HepG2 (cell line): ENCODE measurements around the gene ERBB3. TPM values are rescaled to one million over a fixed set of nuclear protein-coding genes. Genes with fewer than 3 reads are reported as not detected.

ENCODE experiments used
- CBX2 ChIP-seq, 2 experiments: fragments of 200-600 bp in 1 of 2; sonication (generic); formaldehyde crosslinking in 1 of 2; IDR thresholded peaks; 2 replicates each; pipeline versions ENCODE4 v1.7.0 to v1.8.1; 2018 to 2022; ENCODE audit warnings: low read depth in 2 of 2, low read length in 1 of 2, mild to moderate bottlenecking in 1 of 2, missing genetic modification reagents in 1 of 2
- CSRNP1 ChIP-seq: sonication (generic); formaldehyde crosslinking; IDR thresholded peaks from 2 replicates; pipeline ENCODE4 v1.8.1; 2023; ENCODE audit warnings: mild to moderate bottlenecking, missing genetic modification reagents
- JDP2 ChIP-seq: sonication (generic); formaldehyde crosslinking; IDR thresholded peaks from 2 replicates; pipeline ENCODE4 v1.8.1; 2022; ENCODE audit warnings: missing genetic modification reagents, borderline replicate concordance
- MTF2 ChIP-seq: sonication (generic); formaldehyde crosslinking; IDR thresholded peaks from 2 replicates; pipeline ENCODE4 v1.5.0; 2020; ENCODE audit warnings: missing genetic modification reagents, borderline replicate concordance
- MXD3 ChIP-seq: IDR thresholded peaks from 2 replicates; pipeline ENCODE4 v1.6.1; 2016; ENCODE audit warnings: mild to moderate bottlenecking, missing biosample characterization, missing genetic modification reagents
- MZF1 ChIP-seq: sonication (generic); formaldehyde crosslinking; IDR thresholded peaks from 2 replicates; pipeline ENCODE4 v1.8.1; 2023; ENCODE audit warnings: mild to moderate bottlenecking, missing genetic modification reagents, borderline replicate concordance
- PBX3 ChIP-seq: sonication (generic); formaldehyde crosslinking; IDR thresholded peaks from 2 replicates; pipeline ENCODE4 v1.8.1; 2023; ENCODE audit warnings: missing genetic modification reagents, inconsistent platforms, borderline replicate concordance
- PLSCR1 ChIP-seq: sonication (generic); formaldehyde crosslinking; IDR thresholded peaks from 2 replicates; pipeline ENCODE4 v1.5.0; 2020; ENCODE audit warnings: missing genetic modification reagents, mild to moderate bottlenecking, borderline replicate concordance
- PPARG ChIP-seq: conservative IDR thresholded peaks from 2 replicates; pipeline ENCODE4 v1.6.1; 2016; ENCODE audit warnings: missing biosample characterization, missing genetic modification reagents
- RBM39 ChIP-seq: fragments of 200-400 bp; formaldehyde crosslinking; IDR thresholded peaks from one replicate; pipeline ENCODE4 v1.6.1; 2018; ENCODE audit warnings: antibody characterized with exemption, mild to moderate bottlenecking, low read depth, low read length; ENCODE audit not compliant: poor library complexity, severe bottlenecking
- ZBTB25 ChIP-seq: IDR thresholded peaks from 2 replicates; pipeline ENCODE4 v1.6.1; 2018; ENCODE audit warnings: missing genetic modification reagents
- ZC3H4 ChIP-seq: sonication (generic); formaldehyde crosslinking; IDR thresholded peaks from 2 replicates; pipeline ENCODE4 v1.4.0; 2020; ENCODE audit warnings: missing genetic modification reagents, borderline replicate concordance
- ZKSCAN5 ChIP-seq: sonication (generic); formaldehyde crosslinking; IDR thresholded peaks from 2 replicates; pipeline ENCODE4 v1.5.1; 2020; ENCODE audit warnings: mild to moderate bottlenecking, missing genetic modification reagents
- ZNF230 ChIP-seq: sonication (generic); formaldehyde crosslinking; IDR thresholded peaks from 2 replicates; pipeline ENCODE4 v1.4.0; 2020; ENCODE audit warnings: mild to moderate bottlenecking, missing genetic modification reagents
- ZNF256 ChIP-seq: sonication (generic); formaldehyde crosslinking; conservative IDR thresholded peaks from 2 replicates; pipeline ENCODE4 v1.4.0; 2020; ENCODE audit warnings: missing genetic modification reagents
- ZNF260 ChIP-seq: sonication (generic); formaldehyde crosslinking; IDR thresholded peaks from 2 replicates; pipeline ENCODE4 v1.4.0; 2020; ENCODE audit warnings: missing genetic modification reagents, low read depth, mild to moderate bottlenecking, borderline replicate concordance
- ZNF292 ChIP-seq: sonication (generic); formaldehyde crosslinking; IDR thresholded peaks from 2 replicates; pipeline ENCODE4 v1.8.1; 2022; ENCODE audit warnings: mild to moderate bottlenecking, low read depth, missing genetic modification reagents, borderline replicate concordance
- ZNF3 ChIP-seq: IDR thresholded peaks from 2 replicates; pipeline ENCODE4 v1.7.0; 2017; ENCODE audit warnings: inconsistent platforms
- ZNF597 ChIP-seq: sonication (generic); formaldehyde crosslinking; IDR thresholded peaks from 2 replicates; pipeline ENCODE4 v1.5.0; 2020; ENCODE audit warnings: missing genetic modification reagents
- ZNF614 ChIP-seq: IDR thresholded peaks from 2 replicates; pipeline ENCODE4 v1.6.1; 2018; ENCODE audit warnings: missing biosample characterization, missing genetic modification reagents, inconsistent platforms, borderline replicate concordance
- ZNF788 ChIP-seq: sonication (generic); formaldehyde crosslinking; IDR thresholded peaks from 2 replicates; pipeline ENCODE4 v1.5.0; 2020; ENCODE audit warnings: mild to moderate bottlenecking, missing genetic modification reagents, borderline replicate concordance
- polyA plus RNA-seq, 8 experiments: library from polyadenylated mRNA; depleted of rRNA in 3 of 8; stranded (reverse) in 7 of 8; unstranded in 1 of 8; fragments of >200 nt; fragmentation: Illumina TruSeq in 4 of 8; extraction: Trizol in 4 of 8; gene quantifications; 2 replicates each; pipeline versions ENCODE4 v1.2.1 to v1.2.3, GENCODE V29; 2011 to 2016; ENCODE audit warnings: low read depth in 4 of 8, missing spikeins in 1 of 8, mixed read lengths in 1 of 8; ENCODE audit not compliant: insufficient read depth in 1 of 8
- total RNA-seq, 5 experiments: library from RNA; depleted of rRNA; stranded (reverse); fragments of >200 nt; fragmentation: Illumina TruSeq; extraction: Trizol; gene quantifications; 2 replicates each; pipeline ENCODE4 v1.2.3, GENCODE V29; 2016; ENCODE audit warnings: low read depth in 1 of 5

Gene ERBB3
- total and polyA plus RNA-seq, 2 of the 13 experiments (the other 11 are each of a cell fraction or from before 2014, with no cell fraction given) = 93.6 to 358 TPM

- TF ChIP-seq PBX3 (CRISPR knock-in tag) (0 out of 2 replicates have a peak, but pooled peaks have one; percentile 66), JDP2 (CRISPR knock-in tag) (peak; percentile 87; the same call in 1 of the 2 replicates), RBM39 (peak; percentile 40), PLSCR1 (CRISPR knock-in tag) (no peak), ZNF292 (CRISPR knock-in tag) (peak; percentile 67; the same call in 1 of the 2 replicates), ZNF230 (CRISPR knock-in tag) (peak; percentile 91), ZNF260 (CRISPR knock-in tag) (no peak), MXD3 (0 out of 2 replicates have a peak, but pooled peaks have one; percentile 57), ZNF788 (CRISPR knock-in tag) (peak; percentile 97), ZNF614 (peak; percentile 98), ZBTB25 (CRISPR knock-in tag) (peak; percentile 86; the same call in 1 of the 2 replicates), CSRNP1 (CRISPR knock-in tag) (peak; percentile 67; the same call in 1 of the 2 replicates), MTF2 (no peak), ZNF597 (CRISPR knock-in tag) (no peak), CBX2 (IDR thresholded peaks at IDR 0.05; ENCODE audit: low read depth, low read length) (no peak), CBX2 (CRISPR knock-in tag; IDR thresholded peaks at IDR 0.05; ENCODE audit: low read depth) (no peak), ZNF3 (CRISPR knock-in tag) (no peak; the same call in 1 of the 2 replicates), ZNF256 (CRISPR knock-in tag) (no peak), ZKSCAN5 (CRISPR knock-in tag) (peak; percentile 34; the same call in 1 of the 2 replicates), PPARG (peak; percentile 95), ZC3H4 (CRISPR knock-in tag) (peak; percentile 97), MZF1 (CRISPR knock-in tag) (peak; percentile 97)
These were observed 1.7 kb downstream of the ERBB3 start (continued) for GRCh38 chr12:56081393-56082347.
